NCI-H2227 (cell line): Measurements from ENCODE around the gene MYOG.

Source experiments
- DNase-seq: peaks from one replicate; lab custom pipeline; 2025; ENCODE audit not compliant: unreplicated experiment; lab: John Stamatoyannopoulos, UW

Gene MYOG

DNA sequence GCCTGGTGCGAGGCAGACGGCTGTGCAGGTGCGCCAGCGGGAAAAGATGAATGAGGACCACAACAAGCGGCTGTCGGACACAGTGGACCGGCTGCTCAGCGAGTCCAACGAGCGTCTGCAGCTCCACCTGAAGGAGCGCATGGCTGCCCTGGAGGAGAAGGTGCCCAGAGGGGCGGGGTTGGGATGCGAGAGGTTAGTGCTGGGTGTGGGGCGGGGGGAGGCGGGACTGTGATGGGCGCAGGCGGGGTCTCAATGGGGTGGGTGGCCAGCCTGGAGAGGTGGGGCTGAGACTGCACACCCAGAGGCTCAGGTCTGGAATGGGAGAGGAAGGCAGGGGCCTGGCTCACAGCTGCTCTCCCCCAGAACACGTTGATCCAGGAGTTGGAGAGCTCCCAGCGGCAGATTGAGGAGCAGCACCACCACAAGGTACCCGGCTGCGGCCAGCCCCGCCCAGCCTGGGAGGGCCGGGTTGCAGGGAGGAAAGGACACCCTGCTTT, 37.2 kb downstream of the MYOG start:
- DNase-seq, result no peak

DNA sequence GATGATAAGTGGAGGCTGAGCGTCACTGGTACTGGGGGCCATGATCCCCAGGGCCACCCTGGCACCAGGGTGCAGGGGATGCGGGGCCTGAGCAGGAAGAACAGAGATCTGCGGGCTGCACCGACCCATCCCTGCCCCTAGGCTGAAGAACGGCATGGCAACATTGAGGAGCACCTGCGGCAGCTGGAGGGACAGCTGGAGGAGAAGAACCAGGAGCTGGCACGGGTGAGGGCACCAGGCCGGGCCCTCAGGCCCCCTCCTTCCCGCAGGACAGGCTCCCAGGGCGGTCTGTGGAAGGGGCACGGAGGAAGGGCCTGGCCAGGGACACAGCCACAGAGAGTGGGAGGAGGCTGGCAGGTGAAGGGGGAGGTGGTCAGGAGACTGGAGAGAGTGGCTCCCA, 37.7 kb downstream of the MYOG start:
- no peak for DNase-seq

DNA sequence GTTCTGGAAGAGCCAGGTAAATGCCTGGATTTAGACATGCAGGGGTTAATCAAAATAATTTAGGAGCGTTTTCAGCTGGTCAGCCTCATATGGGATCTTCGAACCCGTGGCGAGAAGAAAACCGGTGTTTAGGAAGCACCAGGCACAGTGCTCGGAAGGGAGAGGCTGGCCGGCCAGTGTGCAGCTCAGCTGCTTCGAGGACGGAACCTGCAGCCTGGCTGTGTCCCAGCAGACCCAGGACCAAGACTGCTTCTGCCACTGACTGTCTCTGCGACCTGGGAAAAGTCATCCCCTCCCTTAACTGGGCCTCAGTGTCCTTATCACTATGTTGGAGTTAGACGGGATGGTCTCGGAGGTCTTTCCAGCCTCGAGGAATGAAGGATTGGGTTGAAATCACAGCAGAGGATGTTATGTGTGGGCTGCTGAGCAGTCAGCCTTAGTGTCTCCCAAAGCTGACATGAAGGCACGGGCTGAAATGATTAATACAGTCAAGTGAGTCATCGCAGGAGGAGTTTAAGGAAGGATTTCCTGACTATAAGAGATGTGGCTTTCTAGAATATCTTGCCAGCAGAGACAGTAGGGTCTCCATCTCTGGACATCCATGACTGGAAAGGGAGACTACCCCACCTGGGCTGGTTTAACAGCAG, 38.7 kb downstream of the MYOG start:
- no peak for DNase-seq

DNA sequence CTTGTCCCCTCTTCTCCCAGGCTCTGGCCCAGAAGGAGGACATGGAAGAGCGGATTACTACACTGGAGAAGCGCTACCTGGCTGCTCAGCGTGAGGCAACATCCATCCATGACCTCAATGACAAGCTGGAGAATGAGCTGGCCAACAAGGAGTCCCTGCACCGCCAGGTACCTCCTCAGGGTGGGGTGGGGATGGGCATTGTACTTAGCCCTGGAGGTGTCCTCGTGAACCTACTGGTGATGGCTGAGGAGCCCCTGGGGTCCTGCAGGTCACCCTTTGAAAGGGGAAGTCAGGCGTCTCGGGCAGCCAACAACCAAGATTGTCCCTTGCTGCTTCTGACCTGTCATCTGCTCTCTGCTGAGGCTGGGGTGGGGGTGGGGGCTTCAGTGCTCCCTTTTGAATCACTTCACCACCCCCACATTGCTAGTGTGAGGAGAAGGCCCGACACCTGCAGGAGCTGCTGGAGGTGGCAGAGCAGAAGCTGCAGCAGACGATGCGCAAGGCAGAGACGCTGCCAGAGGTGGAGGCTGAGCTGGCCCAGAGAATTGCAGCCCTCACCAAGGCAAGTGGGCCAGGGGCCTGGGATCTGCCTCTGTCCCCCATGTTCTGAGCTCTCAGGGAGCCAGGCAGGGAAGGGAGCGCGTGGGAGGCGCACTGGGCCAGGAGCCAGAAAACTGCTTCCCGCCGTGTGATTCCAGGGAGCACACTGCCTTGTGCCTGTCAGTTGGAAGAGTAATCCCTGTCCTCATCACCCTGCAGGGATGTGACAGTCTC, 39.8 kb downstream of the MYOG start:
- DNase-seq, result no peak

DNA sequence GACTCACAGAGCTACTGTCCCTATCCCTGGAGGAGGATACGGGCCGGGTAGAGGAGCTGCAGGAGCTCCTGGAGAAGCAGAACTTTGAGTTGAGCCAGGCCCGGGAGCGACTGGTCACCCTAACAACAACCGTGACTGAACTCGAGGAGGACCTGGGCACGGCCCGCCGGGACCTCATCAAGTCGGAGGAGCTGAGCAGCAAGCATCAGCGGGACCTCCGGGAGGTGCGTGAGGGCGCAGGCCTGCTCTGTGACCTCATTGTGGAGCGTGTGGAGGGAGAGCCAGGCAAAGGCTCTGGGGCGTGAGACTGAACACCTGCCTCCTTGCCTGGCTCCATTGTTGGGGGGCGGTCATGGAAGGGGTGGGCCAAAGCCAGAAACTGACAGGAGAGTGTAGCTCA, 40.5 kb downstream of the MYOG start:
- no peak for DNase-seq

DNA sequence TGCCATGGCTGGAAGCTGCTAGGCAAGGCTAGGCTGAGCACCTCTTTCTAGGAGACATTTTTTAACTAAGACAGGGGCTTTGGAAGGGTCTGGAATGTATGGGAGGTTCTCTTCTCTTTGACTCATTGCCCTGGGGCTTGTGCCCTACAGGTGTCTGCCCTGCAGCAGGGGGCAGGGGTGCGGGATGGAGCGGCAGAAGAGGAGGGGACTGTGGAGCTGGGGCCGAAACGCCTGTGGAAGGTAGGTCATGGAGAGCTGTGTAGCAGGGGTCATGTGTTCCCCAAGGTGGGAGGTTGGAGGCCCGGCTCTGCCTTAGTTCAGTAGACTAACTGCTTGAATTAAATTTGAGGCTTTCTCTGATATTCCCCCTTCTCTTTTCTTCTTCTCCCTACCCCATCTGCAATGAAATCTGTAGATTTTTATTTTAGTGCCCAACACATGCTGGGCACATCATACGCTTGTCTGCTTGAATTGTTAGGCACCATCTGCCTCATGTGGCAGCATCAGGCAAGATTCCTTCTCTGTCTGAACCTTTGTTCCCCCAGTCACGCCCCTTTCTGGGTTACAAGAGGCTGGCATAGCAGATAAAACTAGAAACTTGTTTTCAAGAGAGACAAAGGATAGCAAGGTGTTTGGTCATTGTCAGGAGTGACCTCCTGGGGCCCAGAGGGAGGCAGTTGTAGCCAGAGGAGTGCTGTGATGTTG, 41.1 kb downstream of the MYOG start:
- no peak for DNase-seq

DNA sequence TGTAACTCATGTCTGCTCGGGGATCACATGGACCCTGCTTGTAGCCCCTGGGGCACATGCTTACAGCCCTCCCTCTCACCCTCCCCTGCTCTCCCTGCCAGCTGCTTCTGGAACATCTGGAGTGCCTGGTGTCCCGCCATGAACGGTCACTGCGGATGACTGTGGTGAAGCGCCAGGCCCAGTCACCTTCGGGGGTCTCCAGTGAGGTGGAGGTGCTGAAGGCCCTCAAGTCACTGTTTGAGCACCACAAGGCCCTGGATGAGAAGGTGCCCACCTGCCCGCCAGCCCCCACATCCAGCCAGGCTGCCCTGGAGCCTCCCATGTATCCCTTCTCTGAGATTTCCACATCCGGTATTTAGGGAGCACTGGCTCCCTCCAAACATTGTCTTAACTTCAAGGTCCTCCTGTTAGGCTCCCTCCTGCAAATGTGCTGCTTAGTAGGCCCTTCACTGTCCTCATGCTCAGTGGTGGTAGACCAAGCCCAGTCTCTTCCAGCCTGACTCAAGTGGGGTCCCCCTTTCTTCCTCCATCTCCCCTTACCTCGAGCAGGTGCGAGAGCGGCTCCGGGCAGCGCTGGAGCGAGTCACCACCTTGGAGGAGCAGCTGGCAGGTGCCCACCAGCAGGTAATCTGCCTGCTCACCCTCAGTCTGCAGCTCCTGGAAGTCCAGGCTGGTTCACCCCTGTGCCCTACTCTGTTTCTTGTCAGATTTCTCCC, 41.8 kb downstream of the MYOG start:
- DNase-seq, result no peak

DNA sequence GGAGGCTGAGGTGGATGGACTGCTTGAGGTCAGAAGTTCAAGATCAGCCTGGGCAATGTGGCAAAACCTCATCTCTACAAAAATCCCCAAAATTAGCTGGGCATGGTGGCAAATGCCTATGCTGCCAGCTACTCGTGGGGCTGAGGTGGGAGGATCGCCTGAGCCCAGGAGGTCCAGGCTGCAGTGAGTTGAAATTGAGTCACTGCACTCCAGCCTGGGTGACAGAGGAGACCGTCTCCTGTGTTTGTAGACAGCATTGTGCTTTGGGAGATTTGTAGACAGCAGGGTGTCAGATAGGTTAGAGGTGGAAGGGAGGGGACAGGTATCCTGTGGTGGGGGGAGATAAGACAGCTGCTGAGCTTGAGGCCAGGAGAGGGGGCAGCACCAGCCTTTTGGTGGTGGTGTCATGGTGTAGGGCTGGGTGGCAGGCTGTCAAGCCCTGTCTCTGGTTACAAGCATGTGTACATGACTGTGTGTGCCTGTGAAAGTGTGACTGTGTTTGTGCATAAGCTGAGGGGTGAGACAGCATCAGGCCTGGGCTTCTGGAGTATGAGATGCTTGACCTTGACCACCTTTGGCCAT, 44.4 kb downstream of the MYOG start:
- DNase-seq, result no peak

DNA sequence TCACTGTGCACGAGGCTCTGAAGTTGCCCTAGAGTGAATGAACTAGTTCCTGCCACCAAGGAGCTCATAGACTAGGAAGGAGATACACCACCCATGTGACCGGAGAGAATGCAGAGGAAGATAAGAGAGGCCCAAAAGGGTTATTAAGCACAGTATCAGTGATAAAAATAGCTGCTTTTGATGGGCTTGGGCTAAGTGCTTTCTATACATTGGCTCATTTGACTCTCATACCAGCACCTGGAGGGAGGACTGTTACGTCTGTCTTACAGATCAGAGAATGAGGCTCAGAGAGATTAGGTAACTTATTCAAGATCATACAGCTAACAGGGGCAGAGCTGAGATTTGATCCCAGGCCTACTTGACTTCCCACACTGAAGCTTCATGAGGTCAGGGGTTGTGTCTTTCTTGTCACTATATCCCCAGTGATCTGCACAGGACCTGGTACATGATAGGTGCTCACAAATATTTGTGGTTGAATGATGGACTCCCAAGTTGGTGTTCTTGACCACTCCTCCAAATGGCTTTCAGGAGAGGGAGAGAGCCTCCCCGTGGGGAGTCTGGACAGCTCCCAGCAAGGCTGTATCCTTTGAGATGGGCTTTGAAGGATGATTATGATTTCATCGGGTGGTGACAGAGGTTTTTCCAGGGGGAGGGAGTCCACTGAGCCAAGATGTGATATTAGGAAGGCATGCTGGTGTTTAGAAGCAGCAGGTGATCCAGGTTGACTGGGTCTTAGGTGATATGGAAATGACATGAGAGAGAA, 45.1 kb downstream of the MYOG start:
- DNase-seq, result no peak

DNA sequence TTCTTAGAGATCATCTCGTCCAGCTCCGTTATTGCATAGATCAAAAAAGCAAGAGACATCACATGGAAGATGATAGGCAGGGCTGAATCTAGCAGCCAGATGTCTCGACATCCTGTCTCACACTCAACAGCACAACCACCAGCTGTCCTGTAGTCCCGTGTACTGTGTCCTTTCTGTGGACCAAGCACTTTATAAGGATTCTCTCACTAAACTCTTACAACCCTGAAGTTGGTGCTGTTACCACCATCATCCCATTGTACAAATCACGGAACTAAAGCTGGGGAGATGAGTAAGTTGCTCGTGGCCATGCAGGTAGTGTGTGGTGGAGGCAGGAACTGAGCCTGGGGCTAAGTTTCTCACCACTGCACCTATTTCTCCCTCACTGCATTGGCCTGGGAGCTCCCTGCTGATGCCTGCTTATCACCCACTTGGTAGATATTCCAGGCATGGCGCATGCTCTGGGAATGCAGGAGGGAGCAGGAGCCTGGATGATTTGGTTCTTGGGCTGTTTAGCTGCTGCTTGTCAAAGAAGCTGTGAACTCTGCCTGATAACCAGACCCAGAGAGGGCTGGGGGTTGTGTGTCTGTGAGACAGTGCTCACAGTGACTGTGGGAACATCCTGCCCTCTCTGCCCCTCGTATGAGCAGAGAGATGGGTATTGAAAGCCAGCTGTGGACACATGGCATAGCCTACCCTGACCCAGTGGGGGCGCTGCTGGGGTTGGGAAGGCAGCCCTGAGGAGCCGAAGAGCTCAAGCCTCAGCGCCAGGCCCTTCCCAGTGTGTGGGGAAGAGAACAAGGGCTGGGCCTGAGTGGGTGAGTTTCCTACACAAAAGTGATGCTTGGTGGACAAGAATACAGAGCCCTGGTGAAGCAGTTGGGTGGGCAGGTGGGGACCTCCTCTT, 46.0 kb downstream of the MYOG start:
- peak; percentile 49 for DNase-seq

DNA sequence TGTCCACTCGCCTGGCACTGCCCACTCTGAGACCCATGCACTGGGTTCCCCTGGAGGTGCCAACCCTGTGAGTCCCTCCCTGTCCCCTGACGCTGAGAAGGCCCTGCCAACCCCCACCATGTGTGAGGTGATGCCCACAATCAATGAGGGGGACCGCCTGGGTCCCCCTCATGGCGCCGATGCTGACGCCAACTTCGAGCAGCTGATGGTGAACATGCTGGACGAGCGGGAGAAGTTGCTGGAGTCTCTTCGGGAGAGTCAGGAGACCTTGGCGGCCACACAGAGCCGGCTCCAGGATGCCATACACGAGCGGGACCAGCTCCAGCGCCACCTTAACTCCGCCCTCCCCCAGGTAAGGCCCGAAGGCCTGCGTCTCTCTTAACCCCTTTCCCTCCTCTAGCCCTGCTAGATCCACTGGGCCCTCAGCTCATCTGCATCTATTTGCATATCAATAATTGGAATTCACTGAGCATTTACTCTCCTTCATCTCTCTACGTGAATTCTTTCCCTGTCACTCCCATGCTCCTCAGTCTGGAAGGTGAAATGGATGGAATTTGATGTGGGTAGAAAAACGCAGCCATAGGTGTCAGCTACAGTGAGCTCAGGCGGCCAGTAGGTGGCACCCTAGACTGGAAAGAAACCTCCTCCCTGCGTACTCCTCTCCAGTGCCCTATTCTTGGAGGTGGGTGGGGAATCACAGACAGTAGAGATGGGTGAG, 46.8 kb downstream of the MYOG start:
- DNase-seq, result peak; percentile 86

DNA sequence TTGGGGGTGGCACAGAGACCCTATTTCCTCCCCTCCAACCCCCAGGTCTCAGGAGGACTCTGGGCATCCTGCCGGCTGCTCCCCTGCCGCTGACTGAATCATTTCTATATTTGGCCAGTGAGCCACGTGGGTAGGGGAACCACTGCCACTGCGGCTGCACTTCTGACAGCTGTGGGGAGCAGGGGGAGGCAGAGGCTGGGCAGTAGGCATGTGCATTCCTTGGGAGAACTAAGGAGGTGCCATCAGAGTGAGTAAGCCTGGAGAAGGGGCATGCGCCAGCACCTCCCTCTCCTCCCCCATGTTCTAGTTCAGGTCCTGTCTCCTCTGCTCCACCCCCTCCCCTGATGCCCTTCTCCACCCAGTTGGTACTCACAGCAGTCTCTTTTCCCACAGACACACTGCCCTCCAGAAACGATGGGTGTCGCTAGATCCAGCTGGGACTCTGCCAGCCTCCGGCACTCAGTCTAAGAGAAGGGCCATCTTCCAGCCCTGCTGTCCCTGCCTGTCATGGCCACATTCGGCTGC, 47.5 kb downstream of the MYOG start:
- DNase-seq, result no peak

DNA sequence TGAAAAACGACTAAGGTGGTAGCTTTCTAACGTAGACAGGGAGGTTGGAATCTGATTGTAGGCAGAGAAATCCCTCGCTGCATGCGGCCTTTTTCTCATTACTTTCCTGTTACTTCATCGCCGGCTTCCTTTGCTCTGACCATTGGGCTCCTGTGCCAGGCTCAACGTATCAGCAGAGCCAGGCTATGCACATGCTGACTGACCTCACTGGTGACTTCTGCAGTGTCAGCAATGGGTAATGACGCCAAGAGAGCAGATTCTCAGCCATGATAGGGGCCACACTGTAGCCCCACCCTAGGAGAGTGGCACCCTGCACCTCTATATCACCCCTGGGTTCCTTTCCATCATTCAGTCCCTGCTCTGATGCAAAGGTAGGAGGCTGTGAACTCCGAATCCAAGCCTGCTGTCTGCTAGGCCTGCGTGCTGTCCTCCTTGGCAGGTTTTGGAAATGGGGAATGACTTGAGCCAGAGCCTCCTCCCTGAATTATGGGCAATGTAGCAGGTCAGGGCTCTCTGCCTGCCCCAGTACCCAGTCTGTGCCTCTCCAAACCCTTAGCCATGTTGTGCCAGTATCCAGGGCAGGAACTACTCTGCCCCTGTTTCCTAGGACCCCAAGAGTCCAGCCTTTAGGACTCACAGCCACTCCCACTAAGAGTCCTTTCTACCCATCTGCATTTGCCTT, 48.2 kb downstream of the MYOG start:
- DNase-seq, result no peak

DNA sequence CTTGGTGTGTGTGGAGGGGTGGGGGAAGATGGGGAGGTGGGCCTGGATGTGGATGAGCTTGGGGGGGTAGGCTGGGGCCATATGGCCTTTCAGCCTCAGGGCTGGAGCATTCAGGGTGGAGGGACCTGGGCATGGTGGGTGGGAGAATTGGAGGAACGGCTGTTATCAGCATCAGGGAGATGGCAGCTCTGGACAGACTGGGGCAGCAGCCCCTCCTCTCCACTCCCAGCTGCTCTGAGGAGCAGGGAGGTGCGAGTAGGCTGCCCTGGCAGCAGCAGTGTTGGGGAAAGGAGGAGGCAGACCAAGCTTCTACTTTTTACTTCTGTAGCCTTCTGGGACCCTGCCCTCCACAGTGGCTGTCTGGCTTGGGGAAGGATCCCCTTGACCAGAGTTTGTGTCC, 49.3 kb downstream of the MYOG start:
- no peak for DNase-seq

DNA sequence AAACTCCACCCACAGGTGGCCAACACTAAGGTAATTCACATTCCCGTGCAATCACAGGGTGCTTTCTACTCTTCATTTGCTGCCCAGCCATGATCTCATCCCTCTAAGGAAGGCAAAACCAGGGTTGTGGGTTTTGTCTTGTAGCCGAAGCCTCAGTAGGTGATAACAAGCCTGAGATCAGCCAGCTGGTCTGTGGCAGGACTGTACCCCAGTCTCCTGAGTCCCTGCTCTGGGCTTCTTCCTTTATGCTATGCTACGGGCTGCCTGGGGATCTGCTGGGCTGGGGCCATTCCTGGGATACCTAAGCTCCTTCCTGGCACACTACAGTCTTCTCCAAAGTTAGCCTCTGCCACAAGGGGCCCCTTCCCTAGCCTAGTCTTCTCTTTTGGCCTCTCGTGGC, 49.7 kb downstream of the MYOG start:
- DNase-seq, result no peak

DNA sequence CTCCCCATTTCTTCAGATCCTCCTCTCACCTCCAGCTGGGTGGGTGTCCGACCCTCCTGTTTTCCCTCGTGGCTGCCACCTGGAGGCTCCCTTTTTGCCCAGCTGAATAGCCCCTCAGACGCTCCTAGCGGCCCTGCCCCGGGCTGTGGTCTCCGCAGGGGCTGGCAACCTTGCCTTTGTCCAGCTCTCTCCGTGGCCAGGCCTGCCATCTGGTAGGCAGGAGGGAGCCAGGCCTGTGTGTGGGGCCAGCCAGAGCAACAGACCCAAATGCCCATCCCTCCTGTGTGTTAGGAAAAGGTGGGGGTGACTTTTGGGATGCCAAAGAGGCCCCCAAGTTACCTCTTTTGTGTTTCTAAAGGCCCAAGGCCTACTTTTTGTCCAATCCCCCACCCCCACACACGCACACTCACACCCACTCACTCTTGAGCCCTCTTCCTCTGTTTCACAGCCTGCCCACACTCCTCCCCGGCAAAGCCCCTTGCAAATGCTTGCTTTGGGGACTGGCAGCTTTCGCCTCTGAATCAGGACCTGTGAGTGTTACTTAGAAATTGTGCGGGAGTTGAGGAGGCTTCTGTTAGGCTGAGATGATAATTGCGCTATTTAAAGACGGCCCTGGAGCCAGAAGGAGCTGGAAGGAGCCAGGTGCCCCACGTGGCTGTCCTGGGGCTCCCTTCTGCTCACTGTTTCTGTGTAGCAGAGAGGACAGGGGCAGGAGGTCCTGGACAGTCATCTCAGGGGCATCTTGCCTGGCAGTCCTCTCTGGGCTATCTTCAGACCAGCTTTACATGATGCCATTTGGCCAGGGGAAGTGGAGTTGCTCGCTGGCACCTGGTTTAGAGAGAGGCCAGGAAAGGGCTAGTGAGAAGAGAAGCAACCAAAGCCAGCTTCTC, 50.5 kb downstream of the MYOG start:
- DNase-seq, result peak; percentile 50
